Transverse colon (tissue), 4 donors: ENCODE results near the gene RFWD3. TPM values are rescaled to one million over a fixed set of nuclear protein-coding genes. Genes with fewer than 3 reads are reported as not detected.
"Not testable (repeated sequence)": the region's sequence is repeated elsewhere in the genome, so short reads cannot be mapped to it uniquely, and the experiment has no call there.

Source experiments
- DNase-seq: peaks from one replicate; pipeline ENCODE4 v3.0.0-alpha.2; 2019
- H3K27ac ChIP-seq, 4 donors: fragments of 200-600 bp; sonication (generic); 2 replicates each; pipeline ENCODE4 v1.5.1; 2016 to 2018; ENCODE audit warnings: inconsistent platforms in 4 of 4
- H3K27me3 ChIP-seq: fragments of 200-600 bp; sonication (generic); 2 replicates; pipeline ENCODE4 v1.5.1; 2017; ENCODE audit warnings: inconsistent platforms
- H3K36me3 ChIP-seq, 4 donors: fragments of 200-600 bp; sonication (generic); 2 replicates each; pipeline ENCODE4 v1.5.1; 2017 to 2019; ENCODE audit warnings: inconsistent platforms in 4 of 4
- H3K4me1 ChIP-seq, 4 donors: fragments of 200-600 bp; sonication (generic); 2 replicates each; pipeline ENCODE4 v1.5.1; 2017 to 2020; ENCODE audit warnings: inconsistent platforms in 4 of 4
- H3K4me3 ChIP-seq, 4 donors: fragments of 200-600 bp; sonication (generic); 1 replicate in 1 of 4; 2 replicates in 3 of 4; pipeline versions ENCODE4 v1.5.1 to v1.6.1; 2017 to 2019; ENCODE audit warnings: inconsistent platforms in 4 of 4
- H3K9me3 ChIP-seq, 2 donors: fragments of 200-600 bp; sonication (generic); 2 replicates each; pipeline ENCODE4 v1.5.1; 2017 to 2019; ENCODE audit warnings: inconsistent platforms in 2 of 2
- EP300 ChIP-seq: sonication (generic); formaldehyde crosslinking; IDR thresholded peaks from one replicate; pipeline ENCODE4 v1.6.1; 2017; ENCODE audit warnings: antibody characterized with exemption, low read depth
- POLR2A ChIP-seq: fragments of 450-650 bp; IDR thresholded peaks from one replicate; pipeline ENCODE4 v1.6.1; 2016; ENCODE audit warnings: antibody characterized with exemption, mild to moderate bottlenecking, moderate library complexity
- POLR2AphosphoS5 ChIP-seq, 3 donors: sonication (generic); formaldehyde crosslinking; IDR thresholded peaks; one replicate each; pipeline ENCODE4 v1.6.1; 2016; ENCODE audit warnings: antibody characterized with exemption in 3 of 3
- WGBS, 2 donors: methylation state at CpG; one replicate each; pipeline ENCODE4 v1.1.5; 2018; ENCODE audit warnings: low coverage in 1 of 2; 5-methylcytosine and 5-hydroxymethylcytosine counted together
- in situ Hi-C, 4 donors: fragments of 200-750 bp; cut with MboI; loops; one replicate each; pipeline versions ENCODE4 v1.15.0 to v1.15.1; 2017; ENCODE audit warnings: low sequenced_read_pairs in 3 of 4, low pct_ligation_motif_present in 1 of 4, low pct_unique_long_range_greater_than_20kb in 1 of 4
- intact Hi-C: fragments of 100-400 bp; cut with DNase I; formaldehyde crosslinking; loops from one replicate; pipeline ENCODE4 v1.15.1; 2023; ENCODE audit warnings: low total_unique reads
- total RNA-seq, 4 donors: library from RNA; depleted of rRNA; stranded (reverse); fragments of >200 nt; gene quantifications; one replicate each; pipeline ENCODE4 v1.1.0, GENCODE V29; 2016
- TF ChIP-seq, protein P1 (sequence below), 5 experiments: fragments of 200-600 bp in 3 of 5; fragments of 450-650 bp in 2 of 5; sonication (generic) in 3 of 5; IDR thresholded peaks; 1 replicate in 2 of 5; 2 replicates in 3 of 5; pipeline ENCODE4 v1.5.1; 2016 to 2017; ENCODE audit warnings: antibody characterized with exemption in 5 of 5, inconsistent platforms in 3 of 5, mild to moderate bottlenecking in 2 of 5, moderate library complexity in 1 of 5

Gene RFWD3
- total RNA-seq, 4 donors from 2014 or later = 2.8 to 23.9 (median 19.2) TPM

DNA sequence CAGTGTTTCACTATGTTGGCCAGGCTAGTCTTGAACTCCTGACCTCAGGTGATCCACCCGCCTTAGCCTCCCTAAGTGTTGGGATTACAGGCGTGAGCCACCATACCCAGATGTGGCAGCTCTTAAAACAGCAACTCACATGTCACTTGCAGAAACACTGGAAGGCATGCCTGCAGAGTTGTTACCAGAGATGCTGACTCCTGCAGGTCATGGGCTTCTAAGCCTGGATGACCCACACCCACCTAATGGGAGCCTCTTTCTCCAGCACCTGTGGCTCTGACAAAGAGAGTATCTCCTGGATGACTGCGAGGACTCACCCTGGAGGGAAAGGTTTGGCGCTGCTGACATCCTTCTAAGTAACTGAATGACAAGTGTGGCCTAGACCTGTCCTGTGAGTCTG is 11.2 kb upstream of the RFWD3 start:
- Histone ChIP-seq H3K36me3 (peaks cover 0 to 38% (median 0%) of the 10 kb centered on the region in 4 donors), H3K27me3 (no peaks in the 10 kb centered on the region), H3K27ac (no peak overlapping the region), H3K9me3 (no peaks in the 10 kb centered on the region), H3K4me3 (no peak overlapping the region), H3K4me1 (no peaks in the 10 kb centered on the region)
- TF ChIP-seq POLR2A = no peak
- TF ChIP-seq POLR2AphosphoS5 (IDR thresholded peaks at IDR 0.05) = no peak
- TF ChIP-seq, protein P1, sequence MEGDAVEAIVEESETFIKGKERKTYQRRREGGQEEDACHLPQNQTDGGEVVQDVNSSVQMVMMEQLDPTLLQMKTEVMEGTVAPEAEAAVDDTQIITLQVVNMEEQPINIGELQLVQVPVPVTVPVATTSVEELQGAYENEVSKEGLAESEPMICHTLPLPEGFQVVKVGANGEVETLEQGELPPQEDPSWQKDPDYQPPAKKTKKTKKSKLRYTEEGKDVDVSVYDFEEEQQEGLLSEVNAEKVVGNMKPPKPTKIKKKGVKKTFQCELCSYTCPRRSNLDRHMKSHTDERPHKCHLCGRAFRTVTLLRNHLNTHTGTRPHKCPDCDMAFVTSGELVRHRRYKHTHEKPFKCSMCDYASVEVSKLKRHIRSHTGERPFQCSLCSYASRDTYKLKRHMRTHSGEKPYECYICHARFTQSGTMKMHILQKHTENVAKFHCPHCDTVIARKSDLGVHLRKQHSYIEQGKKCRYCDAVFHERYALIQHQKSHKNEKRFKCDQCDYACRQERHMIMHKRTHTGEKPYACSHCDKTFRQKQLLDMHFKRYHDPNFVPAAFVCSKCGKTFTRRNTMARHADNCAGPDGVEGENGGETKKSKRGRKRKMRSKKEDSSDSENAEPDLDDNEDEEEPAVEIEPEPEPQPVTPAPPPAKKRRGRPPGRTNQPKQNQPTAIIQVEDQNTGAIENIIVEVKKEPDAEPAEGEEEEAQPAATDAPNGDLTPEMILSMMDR (IDR thresholded peaks at IDR 0.05) = no peak
- no peak for TF ChIP-seq EP300
- DNase-seq = no peak
- intact Hi-C loops = no loop called here
- WGBS, 2 donors = 96% methylated on average over 4 of the region's 4 CpGs; no CpG with 5 or more reads in 1 of the 2 donors
- in situ Hi-C loops = no loop called here

DNA sequence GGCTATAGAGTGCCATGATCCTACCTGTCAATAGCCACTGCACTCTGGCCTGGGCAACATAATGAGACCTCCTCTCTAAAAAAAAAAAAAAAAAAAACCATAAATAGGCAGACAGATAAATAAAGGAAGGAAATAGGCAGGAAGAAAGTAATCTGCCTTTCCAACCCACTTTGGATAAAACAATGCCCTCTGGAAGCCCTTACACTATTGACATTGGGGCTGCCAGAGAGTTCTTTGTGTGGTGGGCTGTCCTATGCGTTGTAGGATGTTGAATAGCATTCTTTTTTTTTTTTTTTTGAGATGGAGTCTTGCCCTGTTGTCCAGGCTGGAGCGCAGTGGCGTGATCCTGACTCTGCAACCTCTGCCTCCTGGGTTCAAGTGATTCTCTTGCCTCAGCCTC is 7.2 kb upstream of the RFWD3 start:
- H3K9me3 ChIP-seq = no peaks in the 10 kb centered on the region
- no peaks in the 10 kb centered on the region for H3K27me3 ChIP-seq
- no peak overlapping the region for H3K4me3 ChIP-seq
- WGBS, 2 donors = 71 to 94% methylated on average over 1 to 3 of the region's 3 CpGs
- intact Hi-C loops = no loop called here
- TF ChIP-seq POLR2AphosphoS5 (IDR thresholded peaks at IDR 0.05) = no peak
- no peak for TF ChIP-seq POLR2A
- DNase-seq = no peak
- no peaks in the 10 kb centered on the region for H3K4me1 ChIP-seq
- H3K36me3 ChIP-seq = peaks cover 0 to 33% (median 0%) of the 10 kb centered on the region in 4 donors
- in situ Hi-C loops = no loop called here
- H3K27ac ChIP-seq = no peak overlapping the region

DNA sequence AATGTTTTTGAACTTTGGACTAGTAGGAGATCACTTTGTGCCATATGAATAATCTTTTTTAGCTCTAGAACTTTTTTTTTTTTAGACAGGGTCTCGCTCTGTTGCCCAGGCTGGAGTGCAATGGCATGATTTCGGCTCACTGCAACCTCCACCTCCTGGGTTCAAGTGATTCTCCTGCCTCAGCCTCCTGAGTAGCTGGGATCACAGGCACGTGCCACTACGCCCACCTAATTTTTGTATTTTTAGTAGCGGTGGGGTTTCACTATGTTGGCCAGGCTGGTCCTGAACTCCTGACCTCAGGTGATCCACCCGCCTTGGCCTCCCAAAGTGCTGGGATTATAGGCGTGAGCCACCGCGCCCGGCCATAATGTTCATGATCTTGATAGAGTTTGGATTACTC is 2.2 kb upstream of the RFWD3 start:
- H3K4me3 ChIP-seq, H3K9me3 ChIP-seq, H3K27me3 ChIP-seq, DNase-seq, H3K27ac ChIP-seq, intact Hi-C loops, in situ Hi-C loops: not testable (repeated sequence)
- Histone ChIP-seq H3K36me3 (peaks cover 0 to 23% (median 3%) of the 10 kb centered on the region in 4 donors), H3K4me1 (peaks cover 4 to 21% (median 10%) of the 10 kb centered on the region in 4 donors)
- WGBS, 2 donors = 95% methylated on average over 10 of the region's 10 CpGs; no CpG with 5 or more reads in 1 of the 2 donors

DNA sequence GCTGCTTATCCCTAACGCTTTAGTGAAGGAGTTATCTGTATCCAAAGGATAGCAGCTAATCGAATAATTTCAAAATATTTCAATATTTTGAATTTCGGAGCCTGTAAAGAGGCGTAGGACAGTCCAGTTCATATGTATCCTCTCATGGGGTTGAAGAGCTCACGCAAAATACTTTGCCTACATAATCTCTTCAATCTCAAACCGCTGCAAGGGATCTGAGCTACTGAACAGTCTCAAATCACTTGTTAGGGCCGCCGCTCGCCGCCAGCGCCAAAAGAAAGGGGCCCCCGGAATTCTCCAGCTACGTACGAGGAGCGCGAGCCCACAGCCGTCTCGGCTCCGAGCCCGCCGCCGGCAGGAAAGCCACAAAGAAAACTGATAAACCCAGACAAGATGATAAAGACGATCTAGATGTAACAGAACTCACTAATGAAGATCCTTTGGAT is 601 bp upstream of the RFWD3 start:
- H3K4me3 ChIP-seq = peak overlapping the region; percentile 19 to 100 (median 98)
- no peak for TF ChIP-seq POLR2AphosphoS5 (IDR thresholded peaks at IDR 0.05)
- TF ChIP-seq POLR2A = no peak
- TF ChIP-seq, protein P1 (IDR thresholded peaks at IDR 0.05) = no peak
- TF ChIP-seq EP300 = no peak
- peak overlapping the region; percentile 56 to 69 (median 63) for H3K27ac ChIP-seq
- peaks cover 0 to 17% (median 4%) of the 10 kb centered on the region in 4 donors for H3K36me3 ChIP-seq
- 2 to 11% methylated on average over 23 of the region's 23 CpGs for WGBS, 2 donors
- in situ Hi-C loops (no loop called here), intact Hi-C loops (no loop called here)
- no peaks in the 10 kb centered on the region for H3K9me3 ChIP-seq
- peak; percentile 19 for DNase-seq
- H3K27me3 ChIP-seq = no peaks in the 10 kb centered on the region
- peaks cover 4 to 21% (median 10%) of the 10 kb centered on the region in 4 donors for H3K4me1 ChIP-seq

DNA sequence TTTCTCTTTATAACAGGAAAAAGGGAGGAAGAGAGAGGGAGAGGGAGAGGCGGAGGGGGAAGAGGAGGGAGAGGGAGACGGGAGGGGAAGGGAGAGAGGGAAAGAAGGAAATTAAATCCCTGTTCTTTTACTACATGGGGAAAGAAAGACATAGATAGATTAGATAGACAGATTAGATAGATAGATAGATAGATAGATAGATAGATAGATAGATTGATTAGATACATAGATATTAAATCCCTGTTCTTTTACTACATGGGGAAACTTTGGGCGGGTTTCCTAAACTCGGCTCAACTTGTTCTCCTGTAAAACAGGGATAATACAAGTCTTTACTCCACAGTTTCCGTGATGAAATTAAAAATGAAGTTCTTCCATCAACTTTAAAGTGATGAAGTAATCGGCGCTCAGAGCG is 661 bp downstream of the RFWD3 start:
- no peak for DNase-seq
- intact Hi-C loops (no loop called here), in situ Hi-C loops (no loop called here)
- TF ChIP-seq, protein P1 (IDR thresholded peaks at IDR 0.05) = no peak
- TF ChIP-seq POLR2AphosphoS5 (IDR thresholded peaks at IDR 0.05) (no peak), EP300 (no peak), POLR2A (no peak)
- Histone ChIP-seq H3K9me3 (no peaks in the 10 kb centered on the region), H3K36me3 (peaks cover 0 to 15% (median 5%) of the 10 kb centered on the region in 4 donors), H3K27me3 (no peaks in the 10 kb centered on the region), H3K4me3 (peak overlapping the region; percentile 91 to 100 (median 98)), H3K4me1 (peaks cover 4 to 21% (median 10%) of the 10 kb centered on the region in 4 donors), H3K27ac (peak overlapping the region; percentile 72 to 95 (median 84))
- WGBS, 2 donors = 0 to 8% methylated on average over 3 to 8 of the region's 8 CpGs
